NCI-H2227 treated with DMSO at 0.1 percent for 48 hours (cell line): Measurements from ENCODE around the gene MBOAT2.
"Not testable (repeated sequence)": the region's sequence is repeated elsewhere in the genome, so short reads cannot be mapped to it uniquely, and the experiment has no call there.

Source experiments
- DNase-seq: peaks from one replicate; lab custom pipeline; 2025; lab: John Stamatoyannopoulos, UW

The MBOAT2 gene

DNA sequence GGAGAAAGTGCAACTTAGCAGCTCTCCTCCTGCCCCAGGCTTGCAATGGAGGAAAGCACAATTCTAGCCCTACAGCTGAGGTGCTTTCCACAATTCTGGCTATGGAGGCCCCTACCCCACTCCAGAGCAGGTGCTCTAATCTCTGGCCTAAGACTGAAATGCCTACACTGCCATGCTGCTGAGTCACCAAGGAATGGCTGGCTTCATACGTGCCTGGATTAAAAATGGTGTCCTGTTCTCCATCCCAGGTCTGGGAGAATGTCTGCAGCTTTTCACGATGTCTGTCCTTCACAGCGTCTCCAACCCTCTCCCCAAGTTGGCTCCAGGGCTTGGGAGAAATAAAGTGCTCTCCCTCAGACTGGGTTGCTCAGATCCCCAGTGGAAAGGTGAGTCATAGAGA, 48.5 kb downstream of the MBOAT2 start:
- no peak for DNase-seq

DNA sequence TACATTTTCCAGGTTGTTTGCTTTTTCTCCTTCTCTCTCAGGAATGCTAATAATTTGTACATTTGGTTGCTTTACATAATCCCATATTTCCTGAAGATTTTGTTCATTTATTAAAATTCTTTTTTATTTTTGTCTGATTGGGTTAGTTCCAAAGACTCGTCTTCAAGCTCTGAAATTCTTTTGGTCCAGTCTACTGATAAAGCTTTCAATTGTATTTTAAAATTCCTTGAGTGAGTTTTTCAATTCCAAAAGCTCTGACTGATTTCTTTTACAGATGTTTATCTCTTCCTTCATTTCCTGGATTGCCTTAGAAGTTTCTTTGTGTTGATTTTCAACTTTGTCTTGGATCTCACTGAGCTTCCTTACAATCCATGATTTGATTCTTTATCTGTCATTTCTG, 50.0 kb downstream of the MBOAT2 start:
- no peak for DNase-seq

GRCh38 chr2:8939486-8940114, 63.9 kb downstream of the MBOAT2 start:
- DNase-seq = no peak

- DNase-seq = no peak
These were observed 65.1 kb downstream of the MBOAT2 start for GRCh38 chr2:8938384-8938783.

DNA sequence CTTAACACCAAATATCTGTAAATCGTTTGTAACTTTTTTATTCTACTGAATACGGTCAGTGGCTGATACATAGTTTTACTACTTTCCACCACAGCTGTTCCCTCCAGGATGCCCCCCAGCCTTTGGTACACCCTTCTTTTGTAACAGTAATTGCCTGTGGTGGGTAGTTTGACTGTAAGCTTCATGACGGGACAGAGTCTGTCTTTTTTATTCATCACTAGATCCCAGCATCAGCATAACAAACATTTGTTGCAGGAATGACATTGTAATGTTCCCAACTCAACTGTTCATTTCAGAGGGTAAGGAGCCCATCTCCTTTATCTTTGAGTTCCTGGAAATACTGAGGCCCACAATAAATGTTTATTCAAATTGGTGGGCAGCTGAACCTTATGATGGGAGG, 67.5 kb downstream of the MBOAT2 start:
- DNase-seq = no peak

GRCh38 chr2:8934338-8934737, 69.1 kb downstream of the MBOAT2 start:
- no peak for DNase-seq

DNA sequence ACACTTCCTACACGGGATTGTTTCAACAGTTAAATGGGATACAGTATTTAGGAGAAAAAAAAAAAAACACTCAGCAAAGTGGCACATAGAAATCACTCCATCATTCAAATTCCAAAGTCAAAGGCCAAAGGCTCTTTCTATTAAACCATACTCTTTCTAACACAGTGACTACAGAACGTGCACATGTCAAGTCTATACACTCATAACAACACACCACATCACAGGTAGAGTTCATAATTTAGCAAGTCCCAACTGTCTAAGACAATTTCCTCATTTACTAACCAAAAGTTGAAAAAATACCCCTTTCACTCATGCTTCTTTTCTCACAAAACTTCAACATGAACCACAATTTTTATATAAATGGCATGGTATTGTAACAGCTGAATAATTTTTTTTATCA, 70.8 kb downstream of the MBOAT2 start:
- no peak for DNase-seq

- DNase-seq = not testable (repeated sequence)
These were observed 73.3 kb downstream of the MBOAT2 start for GRCh38 chr2:8930185-8930584.

DNA sequence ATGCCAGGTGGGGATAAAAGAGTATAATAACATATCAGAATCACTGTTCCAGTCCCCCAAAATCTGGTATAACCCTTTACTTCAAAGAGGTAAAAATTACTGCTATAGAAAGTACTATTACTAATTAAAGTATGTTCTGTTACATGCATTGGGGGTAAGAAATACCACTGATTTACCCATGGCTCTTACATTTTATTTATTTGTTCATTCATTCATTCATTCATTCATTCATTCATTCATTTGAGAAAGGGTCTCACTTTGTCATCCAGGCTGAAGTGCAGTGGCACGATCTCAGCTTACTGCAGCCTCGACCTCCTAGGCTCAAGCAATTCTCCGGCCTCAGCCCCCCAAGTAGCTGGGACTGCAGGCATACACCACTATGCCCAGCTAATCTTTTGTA, 74.4 kb downstream of the MBOAT2 start:
- DNase-seq = no peak

DNA sequence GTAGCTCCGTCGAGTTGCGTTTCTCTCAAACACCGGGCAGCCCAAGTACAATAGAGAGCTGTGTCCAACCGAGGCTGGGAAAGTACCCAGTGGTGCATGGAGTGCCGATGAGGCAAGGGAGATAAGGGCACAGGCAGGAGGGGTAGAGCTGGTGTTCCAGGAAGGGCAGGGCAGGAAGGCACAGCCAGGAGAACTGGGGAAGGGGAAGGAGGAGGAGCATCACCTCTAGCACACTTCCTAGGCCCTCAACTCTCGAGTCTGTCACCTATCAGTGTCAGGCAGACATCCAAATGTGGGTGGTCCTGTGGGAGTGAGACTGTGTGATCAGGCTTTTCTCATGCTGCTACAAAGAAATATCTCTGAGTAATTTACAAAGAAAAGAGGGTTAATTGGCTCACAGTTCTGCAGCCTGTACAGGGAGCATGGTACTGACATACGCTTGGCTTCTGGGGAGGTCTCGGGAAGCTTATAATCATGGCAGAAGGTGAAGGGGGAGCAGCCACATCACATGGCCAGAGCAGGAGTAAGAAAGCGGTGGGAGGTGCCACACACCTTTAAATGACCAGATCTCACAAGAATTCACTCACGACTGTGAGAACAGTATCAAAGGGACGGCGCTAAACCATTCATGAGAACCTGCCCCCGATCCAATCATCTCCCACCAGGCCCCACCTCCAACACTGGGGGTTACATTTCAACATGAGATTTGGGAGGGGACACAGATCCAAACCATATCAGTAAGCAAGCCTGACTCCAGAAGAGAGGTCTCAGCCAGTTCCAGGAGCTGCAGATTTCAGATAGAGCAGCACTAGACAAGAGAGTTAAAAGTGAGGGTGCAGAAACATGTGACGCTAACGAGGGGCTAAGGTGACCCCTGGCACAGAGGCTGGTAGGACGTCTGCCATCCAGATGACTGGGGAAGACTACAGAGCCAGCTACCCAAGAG, 75.7 kb downstream of the MBOAT2 start:
- DNase-seq = no peak

DNA sequence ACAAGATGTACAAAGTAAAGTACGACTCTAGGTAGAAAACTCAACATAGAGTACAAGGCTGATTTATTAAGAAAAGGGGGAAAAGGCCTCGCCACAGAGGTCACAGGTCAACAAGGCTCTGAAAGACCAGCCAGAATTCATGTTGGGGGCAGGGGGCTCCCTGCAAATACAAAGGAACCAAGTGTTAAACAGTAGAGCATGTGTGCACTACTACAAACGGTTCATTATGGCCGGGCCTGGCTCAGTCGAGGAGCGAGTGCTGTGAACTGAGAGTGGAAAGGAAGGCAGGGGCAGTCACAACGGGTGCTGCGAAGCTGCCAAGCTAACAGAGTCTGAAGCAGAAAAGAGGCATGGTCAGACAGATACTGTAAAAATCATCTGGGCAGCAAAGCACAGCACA, 77.1 kb downstream of the MBOAT2 start:
- DNase-seq = no peak

GRCh38 chr2:8925411-8925810, 78.1 kb downstream of the MBOAT2 start:
- no peak for DNase-seq

- no peak for DNase-seq
These were observed 80.3 kb downstream of the MBOAT2 start for GRCh38 chr2:8923183-8923582.

GRCh38 chr2:8922431-8922830, 81.1 kb downstream of the MBOAT2 start:
- DNase-seq = no peak

- DNase-seq = no peak
These were observed 85.1 kb downstream of the MBOAT2 start for GRCh38 chr2:8918412-8918811.

DNA sequence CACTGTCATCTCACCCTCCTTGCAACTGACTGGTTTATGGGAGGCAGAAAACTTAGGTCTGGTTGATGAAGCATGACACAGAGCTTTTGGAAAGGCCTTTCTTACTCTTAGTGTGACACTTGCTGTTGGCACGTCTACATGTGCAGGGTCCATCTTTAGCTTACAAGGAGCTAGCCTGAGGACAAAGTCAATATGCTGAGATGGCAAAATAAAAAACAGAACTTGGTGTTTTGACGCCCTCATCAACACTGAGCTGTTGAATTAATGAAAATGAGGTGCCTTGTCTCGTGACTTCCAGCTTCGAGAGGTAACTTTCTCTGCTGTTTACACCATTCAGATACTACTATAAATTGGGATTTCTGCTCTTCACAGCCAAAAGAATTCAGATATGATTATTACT, 87.5 kb downstream of the MBOAT2 start:
- no peak for DNase-seq

GRCh38 chr2:8913767-8914166, 89.7 kb downstream of the MBOAT2 start:
- not testable (repeated sequence) for DNase-seq

DNA sequence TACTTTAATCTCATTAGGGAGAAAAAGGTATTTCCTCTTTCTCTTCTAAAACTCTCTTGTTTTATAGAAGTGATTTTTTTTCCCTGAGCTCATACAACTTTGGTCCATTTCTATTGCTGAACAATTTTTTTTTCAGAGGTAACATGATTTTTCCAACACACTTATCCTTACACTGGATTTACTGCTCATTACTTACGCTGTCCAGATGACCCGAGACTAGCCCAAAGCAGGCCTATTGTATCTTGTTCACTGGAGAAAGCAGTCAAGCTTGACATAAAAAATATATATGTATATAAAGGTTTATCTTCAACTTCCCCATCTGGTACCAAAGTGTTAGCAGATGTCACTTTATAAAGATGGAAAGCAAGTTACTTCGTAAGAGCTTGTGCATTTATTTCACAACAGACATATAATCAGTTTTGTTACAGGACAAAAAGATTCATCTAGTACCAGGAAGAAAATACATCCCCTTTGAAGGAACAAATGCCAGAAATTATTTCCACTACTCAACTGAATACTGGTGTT, 95.7 kb downstream of the MBOAT2 start:
- no peak for DNase-seq

- not testable (repeated sequence) for DNase-seq
These were observed 99.6 kb downstream of the MBOAT2 start for GRCh38 chr2:8903924-8904323.

GRCh38 chr2:8902757-8903156, 100.7 kb downstream of the MBOAT2 start:
- DNase-seq = not testable (repeated sequence)

- not testable (repeated sequence) for DNase-seq
These were observed 106.3 kb downstream of the MBOAT2 start for GRCh38 chr2:8897206-8897605.

GRCh38 chr2:8896671-8897070, 106.8 kb downstream of the MBOAT2 start:
- DNase-seq = not testable (repeated sequence)
